Measurements from ENCODE around the gene PLB1.

DNA sequence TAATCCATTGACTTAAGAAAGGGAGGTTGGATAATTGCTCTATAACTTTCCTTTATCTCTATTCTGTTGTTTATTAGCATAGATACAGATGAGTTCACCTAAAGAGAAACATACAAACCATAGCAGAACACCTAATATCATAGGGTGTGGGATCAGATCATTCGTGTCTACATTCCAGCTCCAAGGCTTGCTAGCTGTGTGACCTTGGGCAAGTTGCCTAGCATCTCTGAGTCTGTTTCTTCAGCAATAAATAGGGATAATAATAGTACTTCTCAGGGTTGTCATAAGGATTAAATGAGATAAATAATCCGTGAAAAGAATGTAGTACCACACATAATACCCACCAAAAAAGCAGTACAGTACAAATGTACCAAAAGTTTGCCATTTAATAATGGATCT is 126.2 kb downstream of the PLB1 start:
- TF ChIP-seq, protein P1, sequence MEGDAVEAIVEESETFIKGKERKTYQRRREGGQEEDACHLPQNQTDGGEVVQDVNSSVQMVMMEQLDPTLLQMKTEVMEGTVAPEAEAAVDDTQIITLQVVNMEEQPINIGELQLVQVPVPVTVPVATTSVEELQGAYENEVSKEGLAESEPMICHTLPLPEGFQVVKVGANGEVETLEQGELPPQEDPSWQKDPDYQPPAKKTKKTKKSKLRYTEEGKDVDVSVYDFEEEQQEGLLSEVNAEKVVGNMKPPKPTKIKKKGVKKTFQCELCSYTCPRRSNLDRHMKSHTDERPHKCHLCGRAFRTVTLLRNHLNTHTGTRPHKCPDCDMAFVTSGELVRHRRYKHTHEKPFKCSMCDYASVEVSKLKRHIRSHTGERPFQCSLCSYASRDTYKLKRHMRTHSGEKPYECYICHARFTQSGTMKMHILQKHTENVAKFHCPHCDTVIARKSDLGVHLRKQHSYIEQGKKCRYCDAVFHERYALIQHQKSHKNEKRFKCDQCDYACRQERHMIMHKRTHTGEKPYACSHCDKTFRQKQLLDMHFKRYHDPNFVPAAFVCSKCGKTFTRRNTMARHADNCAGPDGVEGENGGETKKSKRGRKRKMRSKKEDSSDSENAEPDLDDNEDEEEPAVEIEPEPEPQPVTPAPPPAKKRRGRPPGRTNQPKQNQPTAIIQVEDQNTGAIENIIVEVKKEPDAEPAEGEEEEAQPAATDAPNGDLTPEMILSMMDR (IDR thresholded peaks at IDR 0.05): no peak
- TF ChIP-seq ZC3H11A (IDR thresholded peaks at IDR 0.05) (no peak), CBX8 (IDR thresholded peaks at IDR 0.05) (no peak), POLR2AphosphoS2 (conservative IDR thresholded peaks at IDR 0.05; ENCODE audit: low read length) (no peak), EP300 (IDR thresholded peaks at IDR 0.05) (no peak), HDAC2 (IDR thresholded peaks at IDR 0.05) (no peak), POLR2A (IDR thresholded peaks at IDR 0.05; ENCODE audit: low read length) (no peak), NFE2L2 (conservative IDR thresholded peaks at IDR 0.05; ENCODE audit: low read length) (no peak), ESRRA (IDR thresholded peaks at IDR 0.05; ENCODE audit: borderline replicate concordance, low read length) (no peak), CHD2 (IDR thresholded peaks at IDR 0.05; ENCODE audit: low read length, partially characterized antibody) (no peak), SMC3 (IDR thresholded peaks at IDR 0.05) (no peak)
- TF ChIP-seq, protein P2, sequence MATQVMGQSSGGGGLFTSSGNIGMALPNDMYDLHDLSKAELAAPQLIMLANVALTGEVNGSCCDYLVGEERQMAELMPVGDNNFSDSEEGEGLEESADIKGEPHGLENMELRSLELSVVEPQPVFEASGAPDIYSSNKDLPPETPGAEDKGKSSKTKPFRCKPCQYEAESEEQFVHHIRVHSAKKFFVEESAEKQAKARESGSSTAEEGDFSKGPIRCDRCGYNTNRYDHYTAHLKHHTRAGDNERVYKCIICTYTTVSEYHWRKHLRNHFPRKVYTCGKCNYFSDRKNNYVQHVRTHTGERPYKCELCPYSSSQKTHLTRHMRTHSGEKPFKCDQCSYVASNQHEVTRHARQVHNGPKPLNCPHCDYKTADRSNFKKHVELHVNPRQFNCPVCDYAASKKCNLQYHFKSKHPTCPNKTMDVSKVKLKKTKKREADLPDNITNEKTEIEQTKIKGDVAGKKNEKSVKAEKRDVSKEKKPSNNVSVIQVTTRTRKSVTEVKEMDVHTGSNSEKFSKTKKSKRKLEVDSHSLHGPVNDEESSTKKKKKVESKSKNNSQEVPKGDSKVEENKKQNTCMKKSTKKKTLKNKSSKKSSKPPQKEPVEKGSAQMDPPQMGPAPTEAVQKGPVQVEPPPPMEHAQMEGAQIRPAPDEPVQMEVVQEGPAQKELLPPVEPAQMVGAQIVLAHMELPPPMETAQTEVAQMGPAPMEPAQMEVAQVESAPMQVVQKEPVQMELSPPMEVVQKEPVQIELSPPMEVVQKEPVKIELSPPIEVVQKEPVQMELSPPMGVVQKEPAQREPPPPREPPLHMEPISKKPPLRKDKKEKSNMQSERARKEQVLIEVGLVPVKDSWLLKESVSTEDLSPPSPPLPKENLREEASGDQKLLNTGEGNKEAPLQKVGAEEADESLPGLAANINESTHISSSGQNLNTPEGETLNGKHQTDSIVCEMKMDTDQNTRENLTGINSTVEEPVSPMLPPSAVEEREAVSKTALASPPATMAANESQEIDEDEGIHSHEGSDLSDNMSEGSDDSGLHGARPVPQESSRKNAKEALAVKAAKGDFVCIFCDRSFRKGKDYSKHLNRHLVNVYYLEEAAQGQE (IDR thresholded peaks at IDR 0.05): no peak

Measured in A549 (cell line).